PC-3 (cell line): ENCODE data around the gene HSFX1. TPM values are rescaled to one million over a fixed set of nuclear protein-coding genes. Genes with fewer than 3 reads are reported as not detected.
"Not testable (repeated sequence)": the region's sequence is repeated elsewhere in the genome, so short reads cannot be mapped to it uniquely, and the experiment has no call there.

ENCODE experiments used
- ATAC-seq: fragments of 200-7000 bp; cut with Tn5 transposase; 2 replicates; pipeline ENCODE4 v1.9.1; 2020; ENCODE audit warnings: mild to moderate bottlenecking, moderate library complexity
- Bru-seq: library from RNA; stranded (reverse); fragments of 400-500 nt; gene quantifications from one replicate; lab custom pipeline; 2021; lab: Mats Ljungman, UMichigan
- BruChase-seq, 2 experiments: library from RNA; stranded (reverse); fragments of 400-500 nt; gene quantifications; one replicate each; lab custom pipeline; 2021; lab: Mats Ljungman, UMichigan
- BruUV-seq: library from RNA; stranded (reverse); fragments of 400-500 nt; replicated peaks from 2 replicates; lab custom pipeline; 2021; lab: Mats Ljungman, UMichigan
- CTCF ChIA-PET: fragments of 300-600 bp; sonication (Branson Sonifier 250); formaldehyde crosslinking; loops from one replicate; lab custom pipeline; 2022; ENCODE audit warnings: antibody characterized with exemption; lab: Charles Lee
- POLR2A ChIA-PET: fragments of 300-600 bp; sonication (Branson Sonifier 250); formaldehyde crosslinking; loops from one replicate; lab custom pipeline; 2022; ENCODE audit warnings: antibody characterized with exemption; ENCODE audit not compliant: unreplicated experiment; lab: Charles Lee
- DNase-seq: peaks from one replicate; pipeline ENCODE4 v3.0.0-alpha.2; 2015
- H2AFZ ChIP-seq: fragments of 300-600 bp; sonication (generic); 2 replicates; pipeline ENCODE4 v1.6.0; 2016; ENCODE audit warnings: antibody characterized with exemption, low read length
- H3F3A ChIP-seq: fragments of 300-600 bp; sonication (generic); one replicate; pipeline ENCODE4 v1.6.0; 2017; ENCODE audit warnings: antibody characterized with exemption, low read length, control low read depth, mild to moderate bottlenecking; ENCODE audit not compliant: unreplicated experiment
- H3K27ac ChIP-seq: fragments of 300-600 bp; sonication (generic); 2 replicates; pipeline ENCODE4 v1.5.1; 2016; ENCODE audit warnings: mild to moderate bottlenecking, low read length
- H3K27me3 ChIP-seq: fragments of 300-600 bp; sonication (generic); 2 replicates; pipeline ENCODE4 v1.6.1; 2016; ENCODE audit warnings: low read length, mixed read lengths
- H3K36me3 ChIP-seq: fragments of 300-600 bp; sonication (generic); 2 replicates; pipeline ENCODE4 v1.6.1; 2016; ENCODE audit warnings: low read depth, mixed run types, low read length, mixed read lengths
- H3K4me1 ChIP-seq: fragments of 300-600 bp; sonication (generic); 2 replicates; pipeline ENCODE4 v1.5.1; 2016; ENCODE audit warnings: low read length; ENCODE audit not compliant: insufficient read depth
- H3K4me2 ChIP-seq: fragments of 300-600 bp; sonication (generic); 2 replicates; pipeline ENCODE4 v1.6.0; 2016; ENCODE audit warnings: low read length
- H3K4me3 ChIP-seq: fragments of 300-600 bp; sonication (generic); 2 replicates; pipeline ENCODE4 v1.5.1; 2016; ENCODE audit warnings: mild to moderate bottlenecking, low read length, mixed read lengths
- H3K79me2 ChIP-seq: fragments of 300-600 bp; sonication (generic); 2 replicates; pipeline ENCODE4 v1.6.1; 2017; ENCODE audit warnings: low read length, mixed read lengths
- H3K9ac ChIP-seq: fragments of 300-600 bp; sonication (generic); 2 replicates; pipeline ENCODE4 v1.6.0; 2016; ENCODE audit warnings: mild to moderate bottlenecking, low read length
- H3K9me2 ChIP-seq: fragments of 300-600 bp; sonication (generic); replicated peaks from 2 replicates; pipeline ENCODE4 v1.6.1; 2016; ENCODE audit warnings: mixed run types, low read length, mixed read lengths
- H3K9me3 ChIP-seq: fragments of 300-600 bp; sonication (generic); 2 replicates; pipeline ENCODE4 v1.6.1; 2016; ENCODE audit warnings: low read length, mixed read lengths
- H4K20me1 ChIP-seq: fragments of 300-600 bp; sonication (generic); 2 replicates; pipeline ENCODE4 v1.6.1; 2016; ENCODE audit warnings: low read length, mixed read lengths
- intact Hi-C: fragments of 100-400 bp; cut with micrococcal nuclease; formaldehyde crosslinking; loops from 2 replicates; pipeline ENCODE4 v1.9.0; 2023
- long read RNA-seq: library from polyadenylated mRNA; unstranded; transcript quantifications from one replicate; pipeline ENCODE4 v2.0.0, GENCODE V29; 2021; ENCODE audit not compliant: unreplicated experiment
- total RNA-seq: library from RNA; depleted of rRNA; stranded (reverse); fragments of >200 nt; gene quantifications from 2 replicates; pipeline ENCODE4 v1.2.3, GENCODE V29; 2014; rRNA removed

Gene HSFX1, protein sequence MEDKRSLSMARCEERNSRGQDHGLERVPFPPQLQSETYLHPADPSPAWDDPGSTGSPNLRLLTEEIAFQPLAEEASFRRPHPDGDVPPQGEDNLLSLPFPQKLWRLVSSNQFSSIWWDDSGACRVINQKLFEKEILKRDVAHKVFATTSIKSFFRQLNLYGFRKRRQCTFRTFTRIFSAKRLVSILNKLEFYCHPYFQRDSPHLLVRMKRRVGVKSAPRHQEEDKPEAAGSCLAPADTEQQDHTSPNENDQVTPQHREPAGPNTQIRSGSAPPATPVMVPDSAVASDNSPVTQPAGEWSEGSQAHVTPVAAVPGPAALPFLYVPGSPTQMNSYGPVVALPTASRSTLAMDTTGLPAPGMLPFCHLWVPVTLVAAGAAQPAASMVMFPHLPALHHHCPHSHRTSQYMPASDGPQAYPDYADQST
- total RNA-seq, result 0.11 TPM in 1 of 2 replicates, not detected in the other
- Bru-seq, nascent RNA, result percentile 23 among the genes with signal in this experiment
- BruChase-seq, experiment 1, labeled RNA remaining after a 6-hour chase, result percentile 29 among the genes with signal in this experiment
- percentile 22 among the genes with signal in this experiment for BruChase-seq, experiment 2, labeled RNA remaining after a 2-hour chase
- long read RNA-seq, partial matches to known transcripts, result 0 of 1 reads
- long read RNA-seq, other reads (novel, unspliced or antisense), result 0 of 1 reads

DNA sequence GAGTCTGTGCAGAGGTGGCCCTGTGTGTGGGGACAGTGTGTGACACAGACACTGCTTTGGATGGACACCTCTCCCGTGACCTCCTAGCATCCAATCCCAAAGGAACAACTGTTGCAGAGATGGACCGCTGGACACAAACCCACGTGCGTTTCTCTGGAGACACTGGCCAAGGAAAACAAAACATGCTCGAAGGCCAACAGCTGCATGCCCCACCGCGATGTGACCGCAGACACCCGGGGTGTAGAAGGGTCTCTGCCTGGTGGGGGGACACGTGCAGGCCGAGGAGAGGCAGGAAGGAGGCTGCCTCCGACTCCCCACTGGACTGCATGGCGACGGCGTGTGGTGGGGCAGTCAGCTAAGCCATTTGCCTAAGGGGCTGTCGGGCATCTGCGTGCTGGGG lies at the start of gene HSFX1:
HSFX1 (plus strand) TSS at position 301 of the 400 bp plus-strand sequence. CDS start 614 bp downstream, outside the sequence.
- ATAC-seq, H3K4me1 ChIP-seq, H3K79me2 ChIP-seq, H3K27me3 ChIP-seq, CTCF ChIA-PET, H3F3A ChIP-seq, DNase-seq, H3K9me3 ChIP-seq, BruUV-seq, H3K9me2 ChIP-seq, H3K36me3 ChIP-seq, H3K27ac ChIP-seq, H2AFZ ChIP-seq, POLR2A ChIA-PET, intact Hi-C loops, H3K4me2 ChIP-seq, H3K9ac ChIP-seq, H4K20me1 ChIP-seq, H3K4me3 ChIP-seq: not testable (repeated sequence)

DNA sequence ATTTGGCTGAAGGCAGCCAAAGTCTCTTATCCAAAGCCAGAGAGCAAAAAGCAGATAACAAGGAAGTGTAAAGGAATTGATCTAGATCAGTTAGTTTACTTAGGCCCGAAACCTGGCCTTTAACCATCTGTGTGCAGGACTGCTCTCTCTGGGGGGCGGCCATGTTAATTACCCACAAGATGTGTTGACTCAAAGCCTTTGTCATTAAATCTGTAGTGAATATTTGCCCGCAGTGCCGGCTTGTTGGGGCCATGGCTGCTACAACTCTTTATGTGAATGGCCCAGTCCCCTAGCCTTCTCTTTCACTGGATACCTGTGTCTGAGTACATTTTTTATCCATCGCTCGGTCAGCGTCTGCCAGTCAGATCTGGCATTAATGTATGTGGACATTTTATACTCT lies 46.6 kb upstream of the HSFX1 start:
- H3K4me2 ChIP-seq, intact Hi-C loops, H3K79me2 ChIP-seq, ATAC-seq, H2AFZ ChIP-seq, DNase-seq, H3K9ac ChIP-seq, H3K27me3 ChIP-seq, POLR2A ChIA-PET, H3K36me3 ChIP-seq, CTCF ChIA-PET, H4K20me1 ChIP-seq, H3K4me3 ChIP-seq, H3K4me1 ChIP-seq, BruUV-seq, H3K9me3 ChIP-seq, H3K9me2 ChIP-seq, H3F3A ChIP-seq, H3K27ac ChIP-seq: not testable (repeated sequence)

GRCh38 chrX:149742269-149742668 lies 31.6 kb upstream of the HSFX1 start:
- CTCF ChIA-PET, H4K20me1 ChIP-seq, DNase-seq, H3K4me3 ChIP-seq, H3K9me2 ChIP-seq, intact Hi-C loops, H3K4me2 ChIP-seq, H3K27me3 ChIP-seq, H2AFZ ChIP-seq, H3K9ac ChIP-seq, POLR2A ChIA-PET, H3F3A ChIP-seq, H3K36me3 ChIP-seq, H3K27ac ChIP-seq, H3K79me2 ChIP-seq, BruUV-seq, H3K9me3 ChIP-seq, H3K4me1 ChIP-seq: not testable (repeated sequence)
- peak; percentile 66 for ATAC-seq

GRCh38 chrX:149746390-149747007 lies 27.4 kb upstream of the HSFX1 start:
- H3K4me1 ChIP-seq, H3K79me2 ChIP-seq, CTCF ChIA-PET, H3K4me2 ChIP-seq, H3F3A ChIP-seq, POLR2A ChIA-PET, H3K9me2 ChIP-seq, H3K27ac ChIP-seq, H2AFZ ChIP-seq, H4K20me1 ChIP-seq, DNase-seq, H3K4me3 ChIP-seq, H3K9ac ChIP-seq, H3K36me3 ChIP-seq, BruUV-seq, H3K9me3 ChIP-seq, intact Hi-C loops: not testable (repeated sequence)
- H3K27me3 ChIP-seq, result peaks cover 12% of the 10 kb centered on the region
- ATAC-seq, result peak; percentile 48; the same call in 1 of the 2 replicates
